Activated B cell treated with CpG ODN at 0.5 μM for 24 hours (primary cell): ENCODE measurements around the gene IL22. TPM values are rescaled to one million over a fixed set of nuclear protein-coding genes. Genes with fewer than 3 reads are reported as not detected.

Experiments used
- ATAC-seq: fragments of 200-7000 bp; cut with Tn5 transposase; one replicate; pipeline ENCODE4 v1.10.0; 2021; ENCODE audit warnings: low read depth, mild to moderate bottlenecking, moderate library complexity
- CTCF ChIA-PET: fragments of 350-600 bp; sonication (Branson Sonifier 250); formaldehyde crosslinking; loops from one replicate; lab custom pipeline; 2021; ENCODE audit warnings: antibody characterized with exemption; lab: Charles Lee
- POLR2A ChIA-PET: fragments of 350-600 bp; sonication (Branson Sonifier 250); formaldehyde crosslinking; loops from one replicate; lab custom pipeline; 2021; ENCODE audit warnings: antibody characterized with exemption; lab: Charles Lee
- DNase-seq: peaks from one replicate; pipeline ENCODE4 v3.0.0; 2022
- H3K27ac Mint-ChIP-seq: one replicate; pipeline ENCODE4 v1.8.0; 2020; ENCODE audit warnings: mixed read lengths
- H3K27me3 Mint-ChIP-seq: one replicate; pipeline ENCODE4 v1.8.0; 2021; ENCODE audit warnings: mixed read lengths
- H3K36me3 Mint-ChIP-seq: one replicate; pipeline ENCODE4 v1.8.0; 2021; ENCODE audit warnings: low read depth, mixed read lengths
- H3K4me1 Mint-ChIP-seq: one replicate; pipeline ENCODE4 v1.8.0; 2021; ENCODE audit warnings: mixed read lengths
- H3K4me3 Mint-ChIP-seq: one replicate; pipeline ENCODE4 v1.8.0; 2020; ENCODE audit warnings: mild to moderate bottlenecking, mixed read lengths
- H3K9me3 Mint-ChIP-seq: one replicate; pipeline ENCODE4 v1.8.0; 2020; ENCODE audit warnings: mixed read lengths
- intact Hi-C: fragments of 100-400 bp; cut with micrococcal nuclease; formaldehyde crosslinking; loops from one replicate; pipeline ENCODE4 v1.15.1; 2024
- total RNA-seq: library from RNA; stranded (reverse); gene quantifications from 2 replicates; pipeline ENCODE4 v1.2.3, GENCODE V29; 2022
- TF ChIP-seq, protein P1 (sequence below): fragments of 200-600 bp; IDR thresholded peaks from one replicate; pipeline ENCODE4 v1.8.0; 2022; ENCODE audit warnings: antibody characterized with exemption, mild to moderate bottlenecking

The IL22 gene
- total RNA-seq, 1 donor from 2014 or later = not detected

GRCh38 chr12:68237619-68238018 is 15.8 kb downstream of the IL22 start:
- ChIA-PET POLR2A (interaction anchor here (0.7 kb wide), 1 partner anchor 213 kb away, joined by 3 read pairs; no protein-coding TSS in a partner anchor), CTCF (interaction anchor here (0.8 to 2.5 kb wide), 4 partner anchors 13 to 84 kb away, joined by 3 to 11 read pairs (median 4); partner anchors contain the start of gene IL26)
- Mint-ChIP-seq H3K9me3 (no peaks in the 10 kb centered on the region), H3K27me3 (no peaks in the 10 kb centered on the region), H3K27ac (peak overlapping the region; percentile 92), H3K4me1 (peaks cover 32% of the 10 kb centered on the region), H3K4me3 (peak overlapping the region; percentile 88), H3K36me3 (no peaks in the 10 kb centered on the region)
- no peak for ATAC-seq
- no peak for DNase-seq
- TF ChIP-seq, protein P1, sequence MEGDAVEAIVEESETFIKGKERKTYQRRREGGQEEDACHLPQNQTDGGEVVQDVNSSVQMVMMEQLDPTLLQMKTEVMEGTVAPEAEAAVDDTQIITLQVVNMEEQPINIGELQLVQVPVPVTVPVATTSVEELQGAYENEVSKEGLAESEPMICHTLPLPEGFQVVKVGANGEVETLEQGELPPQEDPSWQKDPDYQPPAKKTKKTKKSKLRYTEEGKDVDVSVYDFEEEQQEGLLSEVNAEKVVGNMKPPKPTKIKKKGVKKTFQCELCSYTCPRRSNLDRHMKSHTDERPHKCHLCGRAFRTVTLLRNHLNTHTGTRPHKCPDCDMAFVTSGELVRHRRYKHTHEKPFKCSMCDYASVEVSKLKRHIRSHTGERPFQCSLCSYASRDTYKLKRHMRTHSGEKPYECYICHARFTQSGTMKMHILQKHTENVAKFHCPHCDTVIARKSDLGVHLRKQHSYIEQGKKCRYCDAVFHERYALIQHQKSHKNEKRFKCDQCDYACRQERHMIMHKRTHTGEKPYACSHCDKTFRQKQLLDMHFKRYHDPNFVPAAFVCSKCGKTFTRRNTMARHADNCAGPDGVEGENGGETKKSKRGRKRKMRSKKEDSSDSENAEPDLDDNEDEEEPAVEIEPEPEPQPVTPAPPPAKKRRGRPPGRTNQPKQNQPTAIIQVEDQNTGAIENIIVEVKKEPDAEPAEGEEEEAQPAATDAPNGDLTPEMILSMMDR = no peak
- intact Hi-C loops = loop anchor here (5.0 kb wide), 2 partner anchors 450 to 510 kb away; partner anchors contain the start of genes NUP107 and SLC35E3

DNA sequence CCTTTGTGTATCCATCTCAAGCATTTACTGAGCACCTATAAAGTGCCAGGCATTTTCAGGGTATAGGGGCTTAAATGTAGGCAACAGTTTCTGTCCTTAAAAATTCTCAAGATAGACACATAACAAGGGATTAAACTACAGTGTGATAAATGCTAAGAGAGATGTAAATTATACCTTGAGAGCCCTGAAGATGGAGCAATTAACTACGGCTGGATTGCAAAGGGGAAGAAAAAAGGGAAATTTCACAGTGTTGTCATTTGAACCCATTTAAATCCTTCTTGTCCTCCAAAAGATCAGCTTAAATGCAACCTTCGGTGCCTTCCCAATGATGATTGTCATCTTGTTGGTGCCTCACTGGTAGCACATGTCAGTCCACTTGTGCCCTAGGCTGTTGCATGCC is 16.3 kb downstream of the IL22 start:
- TF ChIP-seq, protein P1 = no peak
- ChIA-PET CTCF (interaction anchor here (0.8 to 2.5 kb wide), 3 partner anchors 12 to 84 kb away, joined by 3 to 11 read pairs (median 5); partner anchors contain the start of gene IL26), POLR2A (no interaction called here)
- peak overlapping the region; percentile 88 for H3K4me3 Mint-ChIP-seq
- intact Hi-C loops = loop anchor here (5.0 kb wide), 2 partner anchors 450 to 510 kb away; partner anchors contain the start of genes NUP107 and SLC35E3
- no peak for DNase-seq
- H3K9me3 Mint-ChIP-seq = no peaks in the 10 kb centered on the region
- no peaks in the 10 kb centered on the region for H3K27me3 Mint-ChIP-seq
- peaks cover 32% of the 10 kb centered on the region for H3K4me1 Mint-ChIP-seq
- no peaks in the 10 kb centered on the region for H3K36me3 Mint-ChIP-seq
- ATAC-seq = no peak
- peak overlapping the region; percentile 92 for H3K27ac Mint-ChIP-seq

DNA sequence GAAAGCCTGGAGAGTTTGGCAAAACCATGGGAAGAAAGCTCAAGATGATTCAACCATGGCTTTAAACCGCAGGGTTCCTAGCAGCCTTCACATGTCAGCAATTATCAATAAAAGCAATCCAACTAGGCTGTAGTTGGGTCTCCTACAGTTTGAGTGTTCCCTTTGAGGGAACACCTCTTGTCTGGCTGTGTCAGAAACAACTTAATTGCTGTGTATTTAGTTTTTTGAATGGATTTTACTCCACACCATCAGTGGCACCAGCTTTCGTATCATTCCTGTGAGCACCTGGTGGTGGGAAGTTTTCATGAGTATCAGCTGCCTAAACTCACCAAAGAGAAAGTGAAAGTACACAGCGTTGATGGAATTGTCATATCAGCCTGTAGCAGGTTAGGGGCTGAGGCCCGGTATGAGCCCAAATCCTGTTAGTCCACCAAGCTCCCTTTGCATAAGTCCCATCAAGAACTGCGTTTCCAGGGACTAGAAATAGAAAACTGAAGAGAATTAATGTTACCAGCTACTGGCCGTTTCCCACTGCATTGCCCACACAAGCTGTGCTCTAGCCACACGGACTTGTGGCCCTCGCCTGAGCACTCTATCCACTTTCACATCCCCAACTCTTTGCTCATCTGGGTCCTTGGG is 16.9 kb downstream of the IL22 start:
- TF ChIP-seq, protein P1 = no peak
- peak; percentile 73 for ATAC-seq
- POLR2A ChIA-PET = no interaction called here

GRCh38 chr12:68235576-68235975 is 17.8 kb downstream of the IL22 start:
- ATAC-seq = no peak
- DNase-seq = no peak
- Mint-ChIP-seq H3K4me1 (peaks cover 25% of the 10 kb centered on the region), H3K27ac (no peak overlapping the region), H3K9me3 (no peaks in the 10 kb centered on the region), H3K4me3 (no peak overlapping the region), H3K36me3 (no peaks in the 10 kb centered on the region), H3K27me3 (no peaks in the 10 kb centered on the region)
- POLR2A ChIA-PET = no interaction called here
- TF ChIP-seq, protein P1 = no peak
- CTCF ChIA-PET = interaction anchor here (0.8 to 2.5 kb wide), 3 partner anchors 11 to 123 kb away, joined by 3 to 11 read pairs (median 5); partner anchors contain the start of gene IL26
- intact Hi-C loops = loop anchor here (5.0 kb wide), 2 partner anchors 452 to 512 kb away; partner anchors contain the start of genes NUP107 and SLC35E3

More for the DNA sequence above, 16.9 kb downstream of the IL22 start:
- H3K4me1 Mint-ChIP-seq = peaks cover 32% of the 10 kb centered on the region
- CTCF ChIA-PET = interaction anchor here (0.8 to 2.5 kb wide), 5 partner anchors 12 to 122 kb away, joined by 3 to 11 read pairs (median 3); partner anchors contain the start of gene IL26
- H3K27me3 Mint-ChIP-seq = no peaks in the 10 kb centered on the region
- H3K27ac Mint-ChIP-seq = peak overlapping the region; percentile 92
- peak overlapping the region; percentile 88 for H3K4me3 Mint-ChIP-seq
- H3K9me3 Mint-ChIP-seq = no peaks in the 10 kb centered on the region
- intact Hi-C loops = loop anchor here (1.0 to 5.0 kb wide), 3 partner anchors 96 to 511 kb away; partner anchors contain the start of genes MDM1, NUP107 and SLC35E3
- H3K36me3 Mint-ChIP-seq = no peaks in the 10 kb centered on the region
- peak; percentile 22 for DNase-seq

DNA sequence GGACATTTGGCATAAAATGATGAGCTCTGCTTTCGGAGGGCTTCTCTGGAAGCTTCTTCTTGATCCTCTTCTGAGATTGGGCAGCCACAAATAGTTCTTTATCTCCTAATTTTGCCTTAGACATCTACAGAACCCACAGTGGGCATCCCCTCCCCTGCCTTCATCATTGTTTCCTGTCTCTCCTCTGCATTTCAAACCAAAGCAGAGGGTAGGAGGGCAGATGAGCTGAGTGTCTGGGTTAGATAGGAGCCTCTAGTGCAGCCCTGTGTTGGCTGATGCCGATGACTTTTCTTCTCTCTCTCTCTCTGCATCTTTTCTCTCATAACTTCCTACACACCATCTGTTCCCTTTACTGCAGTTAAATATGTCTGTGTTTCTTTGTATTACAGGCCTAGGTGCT is 19.3 kb downstream of the IL22 start:
- ATAC-seq (no peak), DNase-seq (no peak)
- TF ChIP-seq, protein P1 = no peak
- no peak overlapping the region for H3K4me3 Mint-ChIP-seq
- H3K36me3 Mint-ChIP-seq = no peaks in the 10 kb centered on the region
- ChIA-PET POLR2A (no interaction called here), CTCF (interaction anchor here (0.7 to 1.4 kb wide), 2 partner anchors 11 to 620 kb away, joined by 3 to 4 read pairs; no protein-coding TSS in a partner anchor)
- no peaks in the 10 kb centered on the region for H3K27me3 Mint-ChIP-seq
- H3K4me1 Mint-ChIP-seq = peaks cover 23% of the 10 kb centered on the region
- intact Hi-C loops = no loop called here
- H3K9me3 Mint-ChIP-seq = no peaks in the 10 kb centered on the region
- H3K27ac Mint-ChIP-seq = no peak overlapping the region
